Lower leg skin (tissue), 3 donors: ENCODE data around the gene DDX19B.

Source experiments
- CTCF ChIP-seq, 3 donors: fragments of 450-650 bp; IDR thresholded peaks; one replicate each; pipeline ENCODE4 v1.5.1; 2016; ENCODE audit warnings: antibody characterized with exemption in 3 of 3, mild to moderate bottlenecking in 3 of 3, moderate library complexity in 2 of 3
- POLR2A ChIP-seq, 2 donors: fragments of 450-650 bp; IDR thresholded peaks; one replicate each; pipeline ENCODE4 v1.6.1; 2016 to 2017; ENCODE audit warnings: antibody characterized with exemption in 2 of 2, mild to moderate bottlenecking in 1 of 2, moderate library complexity in 1 of 2

- TF ChIP-seq CTCF (IDR thresholded peaks at IDR 0.05) = no peak
- no peak for TF ChIP-seq POLR2A (IDR thresholded peaks at IDR 0.05)
These were observed 3.8 kb downstream of the DDX19B start for GRCh38 chr16:70302745-70303144.
